AG08396 (cell line): ENCODE data around the gene CCNDBP1.
"Not testable (repeated sequence)": the region's sequence is repeated elsewhere in the genome, so short reads cannot be mapped to it uniquely, and the experiment has no call there.

Experiments used
- DNase-seq: peaks from one replicate; pipeline ENCODE4 v3.0.0; 2012; ENCODE audit warnings: low spot score, mixed read lengths

CCNDBP1 gene

DNA sequence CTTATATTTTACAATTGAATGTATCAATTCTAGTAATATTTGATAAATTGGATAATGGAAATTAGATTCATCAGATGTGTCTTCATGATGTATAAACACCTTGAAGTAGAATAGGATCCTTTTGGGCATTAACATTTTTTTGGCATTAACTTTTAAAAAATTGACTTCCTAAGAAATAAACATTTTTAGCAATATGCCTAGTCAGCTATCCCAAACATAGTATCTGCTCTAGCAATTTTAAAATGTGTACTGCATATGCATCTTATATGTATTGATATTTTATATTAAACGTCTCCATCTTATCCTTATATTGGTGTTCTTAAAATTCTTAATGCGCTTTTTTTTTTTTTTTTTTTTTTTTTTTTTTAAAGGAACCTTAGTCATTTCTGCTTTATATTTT, 8.5 kb downstream of the CCNDBP1 start:
- DNase-seq = no peak

DNA sequence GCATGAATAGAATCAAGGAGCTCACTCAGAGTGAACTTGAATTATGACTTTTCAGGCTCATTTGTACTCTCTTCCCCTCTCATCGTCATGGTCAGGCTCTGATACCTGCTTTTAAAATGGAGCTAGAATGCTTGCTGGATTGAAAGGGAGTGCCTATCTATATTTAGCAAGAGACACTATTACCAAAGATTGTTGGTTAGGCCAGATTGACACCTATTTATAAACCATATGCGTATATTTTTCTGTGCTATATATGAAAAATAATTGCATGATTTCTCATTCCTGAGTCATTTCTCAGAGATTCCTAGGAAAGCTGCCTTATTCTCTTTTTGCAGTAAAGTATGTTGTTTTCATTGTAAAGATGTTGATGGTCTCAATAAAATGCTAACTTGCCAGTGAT, 9.6 kb downstream of the CCNDBP1 start:
- DNase-seq = no peak

GRCh38 chr15:43196760-43197548, 11.8 kb downstream of the CCNDBP1 start:
- DNase-seq = no peak

GRCh38 chr15:43197773-43198172, 12.6 kb downstream of the CCNDBP1 start:
- DNase-seq = not testable (repeated sequence)

GRCh38 chr15:43198556-43198955, 13.4 kb downstream of the CCNDBP1 start:
- not testable (repeated sequence) for DNase-seq

- DNase-seq = no peak
Measured at GRCh38 chr15:43198992-43199391, 13.8 kb downstream of the CCNDBP1 start.

DNA sequence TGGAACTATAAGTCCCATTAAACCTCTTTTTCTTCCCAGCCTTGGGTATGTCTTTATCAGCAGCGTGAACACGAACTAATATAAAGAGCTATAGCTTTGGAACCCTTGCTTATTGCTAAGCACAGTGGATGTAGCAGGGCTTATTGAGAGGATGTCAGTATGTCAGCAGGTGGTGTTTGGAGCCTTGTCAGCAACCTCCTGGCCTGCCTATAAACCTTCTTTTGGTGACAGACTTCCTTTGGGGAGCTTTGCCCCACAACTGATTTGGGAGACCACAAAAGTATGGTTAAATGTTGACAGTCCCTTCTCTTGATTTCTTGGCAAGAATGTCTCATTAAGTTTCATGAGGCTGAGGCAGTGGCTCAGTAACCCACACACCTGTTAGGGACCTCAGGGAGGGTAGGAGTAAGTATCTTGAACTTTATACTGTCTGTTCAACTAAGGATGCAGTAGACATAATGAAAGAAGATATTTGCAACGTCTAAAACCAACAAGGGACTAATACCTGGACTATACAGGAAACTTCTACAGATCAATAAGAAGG, 14.8 kb downstream of the CCNDBP1 start:
- no peak for DNase-seq

GRCh38 chr15:43204016-43204901, 19.1 kb downstream of the CCNDBP1 start:
- peak; percentile 69 for DNase-seq

DNA sequence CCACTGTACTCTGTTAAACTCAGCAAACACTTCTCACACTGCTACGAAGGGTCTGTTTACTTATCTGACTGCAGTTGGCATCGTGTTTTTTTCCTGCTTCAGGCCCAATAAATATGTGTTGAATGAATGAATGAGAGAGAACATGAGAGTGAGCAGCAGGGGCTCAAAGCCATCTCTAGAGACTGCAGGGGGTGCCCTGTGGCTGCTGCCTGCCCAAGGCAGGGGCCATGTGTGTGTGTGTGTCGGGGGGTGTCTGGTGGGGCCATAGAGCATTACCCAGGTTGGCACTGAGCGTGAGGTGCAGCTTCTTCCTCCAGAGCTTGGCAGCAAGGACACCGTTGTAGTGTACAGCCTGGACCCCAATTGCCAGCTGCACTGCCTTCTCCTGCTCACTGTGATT, 20.9 kb downstream of the CCNDBP1 start:
- no peak for DNase-seq

DNA sequence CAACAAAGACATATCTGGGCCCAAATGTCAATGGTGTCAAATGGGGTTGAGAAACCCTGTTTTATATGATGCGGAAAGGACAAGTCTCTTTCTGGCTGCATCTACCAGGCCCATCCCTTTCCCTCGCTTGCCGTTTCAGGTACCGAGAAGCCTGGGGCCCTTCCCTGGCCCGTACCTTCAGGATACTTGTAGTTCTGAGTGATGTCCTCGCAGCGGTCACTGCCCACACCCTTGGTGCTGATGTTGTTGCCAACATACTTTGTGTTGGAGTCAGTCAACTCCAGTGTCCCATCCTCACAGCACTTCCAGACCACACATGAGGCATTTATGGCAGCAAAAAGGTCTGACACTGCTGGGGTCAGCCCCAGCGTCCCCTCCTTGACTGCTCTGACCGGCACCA, 21.8 kb downstream of the CCNDBP1 start:
- no peak for DNase-seq

DNA sequence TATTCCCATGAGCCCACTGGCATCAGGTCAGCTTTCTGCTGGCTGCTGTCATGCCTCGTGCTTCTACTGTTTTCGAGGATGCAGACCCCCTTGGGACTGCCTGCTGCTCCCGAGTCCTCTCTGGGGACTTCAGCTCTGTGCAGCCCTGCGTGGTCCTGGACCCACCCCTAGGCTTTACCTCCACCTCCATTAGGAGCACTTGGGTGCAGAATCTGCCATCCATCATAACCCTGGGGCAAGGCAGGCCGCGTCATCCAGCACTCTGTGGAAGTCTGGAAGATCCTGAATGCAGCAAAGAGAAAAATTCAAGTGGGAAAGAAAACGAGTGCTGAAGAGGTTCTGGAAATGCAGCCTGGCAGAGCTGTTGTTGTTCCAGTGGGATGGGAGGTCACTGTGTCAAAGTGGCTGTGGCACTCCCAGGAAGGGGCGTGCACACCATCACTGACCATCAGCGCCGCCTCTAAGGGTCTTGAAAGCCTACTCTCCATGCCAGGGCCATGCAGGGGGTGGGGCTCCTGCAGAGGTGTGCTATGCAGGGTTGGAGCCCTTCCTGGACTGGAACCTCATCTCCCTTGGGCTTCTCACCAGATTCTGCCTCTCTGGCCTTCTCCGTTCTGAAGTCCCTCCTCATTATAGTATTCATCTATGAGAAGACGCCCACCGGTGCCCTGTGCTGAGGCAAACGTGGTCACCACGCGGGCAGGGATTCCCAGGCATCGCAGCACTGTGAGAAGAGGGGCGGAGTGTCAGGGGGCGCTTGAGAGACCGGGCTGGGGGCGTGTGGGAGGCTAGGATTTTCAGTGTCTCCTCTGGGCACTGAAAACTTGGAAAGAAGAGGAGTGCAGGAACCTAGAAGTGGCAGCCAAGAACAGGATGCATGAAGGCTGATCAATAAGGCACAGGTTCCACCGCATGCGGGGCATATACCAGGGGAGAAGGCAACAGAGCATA, 23.1 kb downstream of the CCNDBP1 start:
- no peak for DNase-seq

- no peak for DNase-seq
Measured at GRCh38 chr15:43209059-43209824, 24.0 kb downstream of the CCNDBP1 start.

GRCh38 chr15:43210172-43210745, 25.1 kb downstream of the CCNDBP1 start:
- no peak for DNase-seq

DNA sequence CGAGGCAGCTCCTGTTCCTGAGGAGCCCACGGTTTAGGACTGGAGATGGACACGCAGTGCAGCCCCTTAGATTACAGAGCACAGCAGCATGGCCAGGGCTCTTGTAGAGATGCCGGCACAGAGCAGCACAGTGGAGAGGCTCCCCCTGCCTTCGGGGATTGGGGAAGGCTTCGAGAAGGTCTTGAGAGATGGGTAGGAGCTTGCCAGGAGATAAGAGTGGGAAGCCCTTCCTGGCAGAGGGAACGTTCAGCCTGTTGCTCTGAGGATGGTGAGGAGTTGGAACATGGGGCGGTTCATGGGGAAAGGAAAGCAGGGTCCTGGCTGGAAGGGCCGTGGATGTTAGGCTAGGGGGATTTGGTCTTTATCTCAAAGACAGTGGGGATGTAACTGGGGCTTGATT, 25.6 kb downstream of the CCNDBP1 start:
- DNase-seq = no peak

GRCh38 chr15:43211224-43211735, 26.1 kb downstream of the CCNDBP1 start:
- DNase-seq = no peak

- no peak for DNase-seq
Measured at GRCh38 chr15:43212299-43212698, 27.1 kb downstream of the CCNDBP1 start.

DNA sequence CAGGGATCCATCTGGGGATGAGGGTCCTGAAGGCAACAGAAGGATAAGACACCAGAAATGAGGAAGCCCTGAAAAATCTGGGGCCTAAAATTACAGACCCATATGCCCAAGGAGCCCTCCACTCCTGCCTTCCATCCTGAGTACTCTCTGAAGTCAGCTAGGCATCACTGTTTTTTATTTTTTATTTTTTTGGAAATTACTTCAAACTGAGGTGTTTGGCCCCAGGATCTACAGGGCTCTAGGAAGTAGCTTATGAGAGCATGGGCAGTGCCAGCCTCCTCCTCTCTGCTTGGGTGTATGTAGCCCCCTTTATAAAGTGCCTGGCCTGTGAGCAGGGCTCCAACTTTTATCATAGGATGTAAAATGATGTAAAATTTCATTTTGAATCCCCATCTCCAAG, 27.7 kb downstream of the CCNDBP1 start:
- no peak for DNase-seq

DNA sequence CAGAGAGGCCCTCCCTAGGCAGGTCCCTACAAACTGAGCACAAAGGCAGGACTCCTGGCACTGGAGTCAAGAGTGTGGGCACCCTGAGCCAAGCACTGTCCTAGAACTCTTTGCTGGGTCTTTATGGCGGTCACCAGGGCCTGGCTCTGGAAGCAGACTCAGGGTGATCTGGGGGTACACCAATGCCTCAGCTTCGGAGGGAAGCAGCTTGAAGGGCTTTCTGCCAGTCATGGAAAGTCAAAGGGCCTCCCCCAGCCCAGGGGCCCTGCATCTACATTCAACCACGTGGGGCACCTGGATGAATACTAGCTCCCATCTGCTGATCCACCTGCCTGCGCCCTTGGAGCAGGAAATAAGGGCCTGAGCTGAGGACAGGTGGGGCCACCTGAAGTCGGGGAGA, 28.3 kb downstream of the CCNDBP1 start:
- no peak for DNase-seq

- DNase-seq = no peak
Measured at GRCh38 chr15:43214169-43214568, 29.0 kb downstream of the CCNDBP1 start.

DNA sequence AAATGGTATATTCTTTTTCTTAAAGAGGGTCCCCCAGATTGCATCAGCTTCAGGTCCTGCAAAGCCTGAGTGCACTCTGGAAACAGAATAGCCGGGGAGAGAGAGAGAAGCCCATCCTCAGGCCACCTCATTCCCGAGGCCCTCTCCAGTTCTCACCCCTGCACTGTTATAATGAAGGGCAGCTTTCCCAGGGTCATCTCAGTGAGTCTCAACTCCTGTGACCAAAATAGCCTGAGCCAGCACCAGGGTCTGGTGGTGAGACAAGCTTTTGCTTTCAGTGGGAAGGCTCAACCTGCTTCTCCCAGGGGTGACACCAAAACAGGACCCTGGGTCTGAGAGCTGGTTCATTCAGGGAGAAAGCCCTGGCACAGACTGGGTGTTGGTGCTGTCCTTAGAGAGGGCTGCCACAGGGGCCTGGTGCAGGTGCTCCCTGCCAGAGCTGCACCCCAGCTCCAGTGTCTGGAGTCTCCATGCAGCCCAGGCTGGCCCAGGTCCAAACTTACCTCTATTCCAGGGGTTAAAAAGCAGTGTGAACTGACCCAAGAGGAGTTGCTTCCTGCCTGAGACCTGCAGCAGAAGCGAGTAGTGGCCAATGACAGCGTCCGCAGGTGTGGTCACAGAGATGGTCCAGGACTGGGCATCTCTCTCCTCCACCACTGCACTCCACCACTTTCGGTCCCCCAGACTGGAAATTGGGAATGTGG, 29.5 kb downstream of the CCNDBP1 start:
- no peak for DNase-seq
